SW 1271 (cell line): ENCODE results near the gene SKIC8.

Experiments used
- DNase-seq, 2 experiments: peaks; one replicate each; lab custom pipeline; 2025; lab: John Stamatoyannopoulos, UW

The SKIC8 gene

DNA sequence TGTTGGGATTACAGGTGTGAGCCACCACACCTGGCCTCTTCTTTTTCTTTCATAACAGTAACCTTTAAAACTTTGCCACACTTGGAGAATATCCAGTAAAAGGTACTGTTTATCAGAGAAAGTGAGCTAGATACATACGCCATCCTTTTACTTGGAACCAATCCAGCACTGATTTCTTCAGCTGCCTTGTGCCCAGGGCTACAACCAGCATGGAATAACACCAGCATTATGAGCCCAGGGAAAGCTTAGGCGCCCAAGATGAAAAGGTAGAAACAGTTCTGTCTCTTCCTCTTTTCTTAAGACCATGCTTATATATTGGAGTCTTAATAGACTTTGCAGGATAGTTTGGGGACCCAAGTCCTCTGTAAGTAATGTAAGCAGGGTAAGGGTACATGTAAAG, 8.4 kb downstream of the SKIC8 start:
- DNase-seq = no peak

GRCh38 chr15:78290222-78290621, 9.2 kb downstream of the SKIC8 start:
- no peak for DNase-seq

GRCh38 chr15:78284758-78285157, 14.7 kb downstream of the SKIC8 start:
- DNase-seq = no peak

GRCh38 chr15:78282324-78282723, 17.1 kb downstream of the SKIC8 start:
- no peak for DNase-seq

DNA sequence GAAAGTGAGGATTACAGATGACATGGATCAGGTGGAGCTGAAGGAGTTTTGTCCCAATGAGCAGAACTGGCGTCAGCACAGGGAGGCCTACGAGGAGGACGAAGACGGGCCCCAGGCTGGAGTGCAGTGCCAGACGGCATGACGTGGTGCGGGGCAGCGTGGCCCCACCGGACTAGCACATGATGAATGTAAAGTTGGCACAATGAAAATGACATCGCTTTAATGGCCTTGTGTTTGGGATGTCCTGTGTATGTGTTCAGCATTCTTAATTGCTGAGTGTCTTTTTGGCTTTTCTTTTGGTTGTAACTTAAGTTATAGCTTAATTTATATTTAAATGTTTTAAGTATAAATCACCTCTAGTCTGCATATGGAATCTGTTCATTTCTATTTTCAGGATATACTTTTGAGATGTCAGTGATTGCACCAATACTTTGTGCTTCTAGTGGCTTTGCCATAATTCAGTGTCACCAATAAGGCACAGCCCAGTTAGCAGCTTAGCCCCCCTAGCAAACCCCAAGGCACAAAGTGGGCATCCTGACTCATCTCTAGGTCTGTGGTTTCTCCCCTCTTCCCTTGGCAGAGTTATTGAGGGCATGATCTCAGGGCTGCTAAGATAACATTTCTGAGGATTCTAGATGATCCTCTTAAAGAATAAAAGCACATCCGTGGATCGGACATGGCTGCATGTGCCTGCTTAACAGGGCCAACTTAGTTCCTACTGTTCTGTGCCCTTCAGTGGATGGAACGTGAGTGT, 18.9 kb downstream of the SKIC8 start:
- DNase-seq = no peak

GRCh38 chr15:78276064-78276943, 23.1 kb downstream of the SKIC8 start:
- no peak for DNase-seq

DNA sequence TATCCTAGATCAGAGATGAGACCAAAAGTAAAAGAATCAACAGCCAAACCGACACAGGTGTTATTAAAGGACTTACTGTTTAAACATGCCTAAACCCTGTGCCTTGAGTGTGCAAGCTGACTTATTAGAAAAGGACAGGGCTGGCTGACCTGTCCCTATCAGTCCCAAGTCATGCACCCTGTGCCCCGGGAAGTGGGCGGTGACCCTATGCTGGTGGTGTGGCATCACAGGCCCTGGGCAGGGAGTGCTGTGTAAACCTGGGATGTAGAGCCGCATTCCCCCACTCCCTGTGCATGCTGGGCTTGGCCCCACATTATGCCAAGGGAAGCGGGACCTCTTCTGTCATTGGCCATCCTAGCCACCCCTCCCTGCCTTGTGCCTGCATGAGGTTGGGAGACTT, 24.4 kb downstream of the SKIC8 start:
- no peak for DNase-seq

GRCh38 chr15:78272776-78273175, 26.6 kb downstream of the SKIC8 start:
- DNase-seq = no peak

GRCh38 chr15:78272316-78272715, 27.1 kb downstream of the SKIC8 start:
- no peak for DNase-seq

DNA sequence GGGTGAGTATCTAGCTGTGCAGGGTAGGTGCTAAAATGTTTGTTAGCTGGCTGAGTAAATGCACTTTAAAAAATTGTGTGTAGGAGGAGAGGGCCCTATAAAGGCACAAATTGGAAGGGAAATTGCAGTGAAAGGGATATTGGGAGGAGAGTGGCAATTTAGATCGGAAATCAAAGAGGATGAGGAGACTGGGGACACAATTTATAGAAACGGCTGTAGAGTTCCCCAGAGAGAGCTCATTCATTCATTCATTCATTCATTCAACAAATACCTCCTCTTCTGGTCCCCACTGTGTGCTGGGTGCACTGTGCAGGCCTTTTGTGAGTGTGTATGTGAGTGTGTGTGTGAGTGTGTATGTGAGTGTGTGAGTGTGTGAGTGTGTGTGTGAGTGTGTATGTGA, 32.6 kb downstream of the SKIC8 start:
- DNase-seq = no peak

DNA sequence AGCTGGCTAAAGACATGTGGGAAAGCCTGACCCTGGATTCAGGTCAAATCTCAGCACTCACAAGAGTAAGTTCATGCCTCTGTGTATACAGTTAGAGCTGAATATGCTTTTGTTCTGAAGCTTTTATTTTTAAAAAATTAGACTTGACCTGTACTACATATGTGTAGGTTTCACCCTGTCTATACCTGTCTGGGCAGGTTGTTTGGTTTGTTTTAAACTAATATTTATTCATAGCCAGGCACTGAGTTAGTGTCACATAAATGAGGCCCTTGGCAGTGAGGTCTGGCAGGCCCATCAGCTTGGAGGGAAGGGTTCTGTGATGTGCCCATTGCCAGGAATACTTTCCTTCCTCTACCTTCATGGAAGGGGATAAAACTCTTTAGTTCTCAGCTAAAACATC, 33.2 kb downstream of the SKIC8 start:
- no peak for DNase-seq

- no peak for DNase-seq
These were observed 33.6 kb downstream of the SKIC8 start for GRCh38 chr15:78265752-78266224.

GRCh38 chr15:78265137-78265460, 34.3 kb downstream of the SKIC8 start:
- no peak for DNase-seq

GRCh38 chr15:78264304-78265136, 34.9 kb downstream of the SKIC8 start, which contains the start of gene DNAJA4:
DNAJA4 (plus strand) TSS chr15:78264562; CDS start chr15:78264764, 202 bp downstream.
- DNase-seq = no peak

DNA sequence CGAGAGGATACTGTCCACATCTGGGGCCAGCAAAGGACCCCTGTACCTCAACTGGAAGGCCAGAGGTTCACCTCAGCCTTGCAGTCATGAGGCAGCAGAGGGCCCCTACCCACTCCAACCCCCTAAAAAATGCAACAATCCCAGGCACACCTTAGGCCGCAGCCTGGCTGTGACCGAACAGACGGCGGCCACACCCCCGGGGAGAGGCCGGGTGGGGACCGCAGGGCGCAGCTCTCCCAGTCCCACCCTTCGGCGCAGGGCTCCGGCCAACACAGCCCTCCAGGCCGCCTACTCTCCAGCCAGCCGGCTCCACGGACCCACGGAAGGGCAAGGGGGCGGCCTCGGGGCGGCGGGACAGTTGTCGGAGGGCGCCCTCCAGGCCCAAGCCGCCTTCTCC, 35.5 kb downstream of the SKIC8 start:
- DNase-seq = no peak

- no peak for DNase-seq
These were observed 36.0 kb downstream of the SKIC8 start for GRCh38 chr15:78263351-78263781.

DNA sequence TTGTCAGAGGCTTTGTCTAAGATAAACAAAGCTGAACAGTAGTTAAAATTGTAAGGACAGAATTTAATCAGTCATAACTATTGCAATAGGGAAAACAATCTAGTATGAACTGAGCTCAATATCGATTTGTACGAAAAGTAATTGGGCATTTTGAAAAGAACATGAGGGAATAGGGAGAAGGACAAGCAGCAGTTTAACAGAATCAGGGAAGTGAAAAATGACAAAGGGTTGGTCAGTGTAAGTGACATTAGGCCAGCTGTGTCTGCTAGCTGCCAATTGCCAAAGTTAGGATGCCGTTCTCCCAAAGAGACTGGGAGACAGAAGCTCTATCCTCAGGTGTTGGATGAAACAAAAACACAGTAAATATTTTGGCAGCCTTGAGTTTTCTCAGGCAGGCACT, 38.3 kb downstream of the SKIC8 start:
- no peak for DNase-seq

DNA sequence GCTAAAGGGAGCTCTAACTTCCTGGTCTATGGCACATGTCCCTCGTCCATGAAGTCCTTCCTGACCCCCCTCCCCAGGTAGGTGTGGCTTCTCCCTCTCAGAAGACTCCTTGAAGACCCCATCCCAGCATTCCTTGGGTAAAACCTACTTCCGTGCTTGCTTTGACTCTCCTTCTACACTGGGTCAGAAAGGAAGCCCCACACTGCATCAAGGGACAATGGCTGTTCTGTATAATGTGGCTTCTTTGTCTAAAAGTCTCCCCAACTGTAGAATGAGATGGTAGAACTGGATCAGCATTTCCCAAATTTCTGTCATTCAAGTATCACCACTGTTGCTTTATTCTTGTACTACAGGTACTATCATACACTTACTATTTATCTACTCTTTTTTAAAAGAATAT, 38.9 kb downstream of the SKIC8 start:
- no peak for DNase-seq

GRCh38 chr15:78259232-78259631, 40.2 kb downstream of the SKIC8 start:
- DNase-seq = no peak

DNA sequence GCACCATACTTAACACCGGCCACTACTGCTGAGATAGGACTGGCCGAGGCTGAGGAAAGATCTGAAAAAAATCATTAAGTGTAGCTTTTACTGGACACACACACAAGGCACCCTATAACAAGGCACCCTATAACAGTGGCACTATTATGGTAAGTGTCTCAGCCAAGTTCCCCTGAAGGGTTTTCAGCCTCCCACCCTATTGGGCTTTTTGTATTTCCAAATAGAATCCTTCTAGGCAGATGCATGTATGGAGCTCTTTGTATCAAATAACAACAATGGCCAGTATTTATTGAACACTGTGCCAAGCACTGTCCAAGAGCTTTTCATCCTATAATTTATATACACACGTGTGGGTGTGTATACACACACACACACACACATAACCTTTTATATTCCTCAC, 41.7 kb downstream of the SKIC8 start:
- DNase-seq = no peak

DNA sequence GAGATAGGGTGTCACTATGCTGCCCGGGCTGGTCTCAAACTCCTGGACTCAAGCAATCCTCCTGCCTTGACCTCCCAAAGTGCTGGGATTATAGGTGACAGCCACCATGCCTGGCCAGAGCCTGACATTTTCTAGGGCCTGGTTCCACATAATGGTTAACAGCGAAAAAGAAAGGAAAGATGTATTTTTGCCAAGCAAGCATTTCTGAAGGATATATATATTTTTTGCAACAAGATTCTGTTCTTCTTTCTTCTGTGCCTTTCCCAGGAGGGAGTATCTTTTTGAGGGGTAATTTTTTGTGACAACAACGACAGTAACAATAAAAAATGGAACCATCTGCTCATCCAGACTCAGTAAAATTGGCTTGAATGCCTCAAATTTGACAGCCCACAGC, 43.4 kb downstream of the SKIC8 start:
- no peak for DNase-seq

DNA sequence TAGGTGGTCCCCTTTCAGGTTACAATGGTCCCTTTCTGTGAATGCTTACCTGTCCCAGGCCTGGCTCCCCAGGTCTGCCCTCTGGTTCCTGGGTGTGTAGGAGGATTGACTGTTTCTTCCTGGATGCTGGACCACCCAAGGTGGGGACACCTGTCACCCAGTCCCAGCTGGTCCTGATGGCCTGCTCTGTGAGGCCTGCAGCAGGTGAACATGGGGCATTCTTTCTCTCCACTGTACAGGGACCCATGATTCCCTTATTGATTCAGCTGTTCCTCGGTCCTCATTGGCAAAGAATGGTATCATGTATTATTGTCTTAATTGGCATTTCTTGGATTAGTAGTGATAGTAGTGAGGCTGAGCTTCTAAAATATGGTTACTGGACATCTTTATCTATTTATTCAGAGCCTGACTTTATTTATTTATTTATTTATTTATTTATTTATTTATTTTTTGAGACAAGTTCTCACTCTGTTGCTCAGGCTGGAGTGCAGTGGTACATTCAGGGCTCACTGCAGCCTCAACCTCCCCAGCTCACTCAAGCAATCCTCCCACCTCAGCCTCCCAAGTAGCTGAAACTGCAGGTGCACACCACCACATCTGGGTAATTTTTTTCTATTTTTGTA, 43.9 kb downstream of the SKIC8 start:
- DNase-seq = no peak
